ENCODE measurements around the gene DSCAM. TPM values are rescaled to one million over a fixed set of nuclear protein-coding genes. Genes with fewer than 3 reads are reported as not detected.

Gene DSCAM
- total RNA-seq, 1 donor from 2014 or later, result 2.7 TPM

DNA sequence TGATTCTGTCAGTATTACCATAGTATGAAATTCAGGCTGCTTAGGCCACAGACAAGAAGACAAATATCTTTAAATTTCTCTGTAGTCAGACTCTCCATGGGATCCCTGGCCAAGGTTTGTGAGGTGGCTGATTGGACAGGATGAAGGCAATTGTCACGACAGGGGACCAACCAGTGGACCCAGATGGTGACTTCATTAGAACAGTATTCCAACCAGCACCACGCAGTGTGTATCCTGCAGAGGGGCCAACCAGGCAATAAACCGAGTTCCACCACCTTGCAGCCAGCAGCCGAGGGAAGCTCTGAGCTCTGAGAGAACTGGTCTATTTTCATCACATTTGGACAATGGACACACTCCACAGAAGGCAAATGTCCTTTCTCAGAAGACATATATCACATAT lies 16.1 kb downstream of the DSCAM start:
- TF ChIP-seq, protein P1, sequence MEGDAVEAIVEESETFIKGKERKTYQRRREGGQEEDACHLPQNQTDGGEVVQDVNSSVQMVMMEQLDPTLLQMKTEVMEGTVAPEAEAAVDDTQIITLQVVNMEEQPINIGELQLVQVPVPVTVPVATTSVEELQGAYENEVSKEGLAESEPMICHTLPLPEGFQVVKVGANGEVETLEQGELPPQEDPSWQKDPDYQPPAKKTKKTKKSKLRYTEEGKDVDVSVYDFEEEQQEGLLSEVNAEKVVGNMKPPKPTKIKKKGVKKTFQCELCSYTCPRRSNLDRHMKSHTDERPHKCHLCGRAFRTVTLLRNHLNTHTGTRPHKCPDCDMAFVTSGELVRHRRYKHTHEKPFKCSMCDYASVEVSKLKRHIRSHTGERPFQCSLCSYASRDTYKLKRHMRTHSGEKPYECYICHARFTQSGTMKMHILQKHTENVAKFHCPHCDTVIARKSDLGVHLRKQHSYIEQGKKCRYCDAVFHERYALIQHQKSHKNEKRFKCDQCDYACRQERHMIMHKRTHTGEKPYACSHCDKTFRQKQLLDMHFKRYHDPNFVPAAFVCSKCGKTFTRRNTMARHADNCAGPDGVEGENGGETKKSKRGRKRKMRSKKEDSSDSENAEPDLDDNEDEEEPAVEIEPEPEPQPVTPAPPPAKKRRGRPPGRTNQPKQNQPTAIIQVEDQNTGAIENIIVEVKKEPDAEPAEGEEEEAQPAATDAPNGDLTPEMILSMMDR (IDR thresholded peaks at IDR 0.05; ENCODE audit: unreplicated experiment), result no peak
- no peaks in the 10 kb centered on the region for H3K4me1 Mint-ChIP-seq (ENCODE audit: low read depth)
- no peaks in the 10 kb centered on the region for H3K9me3 Mint-ChIP-seq (ENCODE audit: low read depth)
- H3K36me3 Mint-ChIP-seq (ENCODE audit: insufficient read depth), result no peaks in the 10 kb centered on the region
- no peak overlapping the region for H3K4me3 Mint-ChIP-seq (ENCODE audit: low read depth)
- DNase-seq (ENCODE audit: low spot score, unreplicated experiment), result no peak
- H3K27me3 Mint-ChIP-seq, result peaks cover 19% of the 10 kb centered on the region
- no peak overlapping the region for H3K27ac Mint-ChIP-seq

- Mint-ChIP-seq H3K27ac (no peak overlapping the region), H3K36me3 (ENCODE audit: insufficient read depth) (no peaks in the 10 kb centered on the region), H3K9me3 (ENCODE audit: low read depth) (no peaks in the 10 kb centered on the region), H3K4me3 (ENCODE audit: low read depth) (no peak overlapping the region), H3K27me3 (peaks cover 20% of the 10 kb centered on the region), H3K4me1 (ENCODE audit: low read depth) (no peaks in the 10 kb centered on the region)
- TF ChIP-seq, protein P1 (IDR thresholded peaks at IDR 0.05; ENCODE audit: unreplicated experiment), result no peak
- DNase-seq (ENCODE audit: low spot score, unreplicated experiment), result no peak
Measured at GRCh38 chr21:40829791-40830190, 17.2 kb downstream of the DSCAM start.

DNA sequence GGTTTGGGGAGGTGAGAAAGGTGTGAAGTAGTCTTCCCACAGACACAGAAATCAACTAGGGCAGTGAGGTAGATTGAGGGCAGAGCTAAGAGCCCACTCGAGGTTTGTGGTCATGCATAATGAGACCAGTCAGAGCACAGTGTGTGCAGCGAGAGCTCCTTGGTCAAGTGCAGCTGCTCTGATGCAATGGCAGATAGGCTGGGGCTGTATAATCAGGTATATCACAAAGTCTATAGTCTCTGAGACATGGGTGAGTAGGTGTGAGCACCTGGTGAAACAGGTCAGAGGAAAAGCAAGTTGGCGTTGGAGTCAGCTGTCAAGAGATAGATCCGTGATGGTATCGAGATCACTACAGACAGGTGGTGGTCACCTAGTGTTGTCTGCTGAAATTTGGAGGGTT lies 17.6 kb downstream of the DSCAM start:
- Mint-ChIP-seq H3K9me3 (ENCODE audit: low read depth) (no peaks in the 10 kb centered on the region), H3K4me3 (ENCODE audit: low read depth) (no peak overlapping the region), H3K27me3 (peaks cover 18% of the 10 kb centered on the region), H3K36me3 (ENCODE audit: insufficient read depth) (no peaks in the 10 kb centered on the region), H3K27ac (no peak overlapping the region), H3K4me1 (ENCODE audit: low read depth) (no peaks in the 10 kb centered on the region)
- DNase-seq (ENCODE audit: low spot score, unreplicated experiment), result no peak
- TF ChIP-seq, protein P1 (IDR thresholded peaks at IDR 0.05; ENCODE audit: unreplicated experiment), result no peak

GRCh38 chr21:40827509-40827908 lies 19.4 kb downstream of the DSCAM start:
- peaks cover 1% of the 10 kb centered on the region for H3K36me3 Mint-ChIP-seq (ENCODE audit: insufficient read depth)
- H3K27me3 Mint-ChIP-seq, result peaks cover 18% of the 10 kb centered on the region
- H3K4me3 Mint-ChIP-seq (ENCODE audit: low read depth), result no peak overlapping the region
- H3K27ac Mint-ChIP-seq, result no peak overlapping the region
- no peaks in the 10 kb centered on the region for H3K4me1 Mint-ChIP-seq (ENCODE audit: low read depth)
- TF ChIP-seq, protein P1 (IDR thresholded peaks at IDR 0.05; ENCODE audit: unreplicated experiment), result no peak
- no peak for DNase-seq (ENCODE audit: low spot score, unreplicated experiment)
- H3K9me3 Mint-ChIP-seq (ENCODE audit: low read depth), result no peaks in the 10 kb centered on the region

- TF ChIP-seq, protein P1 (IDR thresholded peaks at IDR 0.05; ENCODE audit: unreplicated experiment), result no peak
- Mint-ChIP-seq H3K27ac (no peak overlapping the region), H3K27me3 (peaks cover 11% of the 10 kb centered on the region), H3K4me3 (ENCODE audit: low read depth) (no peak overlapping the region), H3K4me1 (ENCODE audit: low read depth) (peaks cover 13% of the 10 kb centered on the region), H3K36me3 (ENCODE audit: insufficient read depth) (peaks cover 1% of the 10 kb centered on the region), H3K9me3 (ENCODE audit: low read depth) (peaks cover 3% of the 10 kb centered on the region)
- DNase-seq (ENCODE audit: low spot score, unreplicated experiment), result no peak
Measured at GRCh38 chr21:40819071-40819900, 27.7 kb downstream of the DSCAM start.
